H9 (cell line): ENCODE measurements around the gene APC. TPM values are rescaled to one million over a fixed set of nuclear protein-coding genes. Genes with fewer than 3 reads are reported as not detected.

Experiments
- DNase-seq: peaks from one replicate; pipeline ENCODE4 v3.0.0-alpha.2; 2017
- H2AFZ ChIP-seq: one replicate; pipeline ENCODE4 v1.6.1; 2013; ENCODE audit warnings: mild to moderate bottlenecking, low read length, control low read depth, moderate library complexity
- H2AK5ac ChIP-seq: 2 replicates; pipeline ENCODE4 v1.6.1; 2013; ENCODE audit warnings: low read length, control low read depth, mixed read lengths; ENCODE audit not compliant: insufficient read length
- H2BK120ac ChIP-seq: one replicate; pipeline ENCODE4 v1.6.1; 2013; ENCODE audit warnings: low read depth, mild to moderate bottlenecking, low read length, control low read depth, inconsistent platforms; ENCODE audit not compliant: poor library complexity, severe bottlenecking
- H2BK12ac ChIP-seq: 2 replicates; pipeline ENCODE4 v1.6.1; 2013; ENCODE audit warnings: low read length, control low read depth, mixed read lengths, low read depth; ENCODE audit not compliant: insufficient read length
- H2BK15ac ChIP-seq: 2 replicates; pipeline ENCODE4 v1.6.1; 2013; ENCODE audit warnings: low read depth, low read length, control low read depth
- H2BK20ac ChIP-seq: one replicate; pipeline ENCODE4 v1.6.1; 2013; ENCODE audit warnings: low read depth, mild to moderate bottlenecking, low read length, control low read depth, inconsistent platforms; ENCODE audit not compliant: poor library complexity, severe bottlenecking
- H2BK5ac ChIP-seq: 2 replicates; pipeline ENCODE4 v1.6.1; 2013; ENCODE audit warnings: low read length, control low read depth, mixed read lengths; ENCODE audit not compliant: insufficient read length
- H3K14ac ChIP-seq: 2 replicates; pipeline ENCODE4 v1.6.1; 2013; ENCODE audit warnings: low read length, control low read depth; ENCODE audit not compliant: insufficient read depth
- H3K18ac ChIP-seq: 2 replicates; pipeline ENCODE4 v1.6.1; 2013; ENCODE audit warnings: low read depth, mild to moderate bottlenecking, mixed read lengths, low read length, control low read depth; ENCODE audit not compliant: insufficient read length
- H3K23ac ChIP-seq: 2 replicates; pipeline ENCODE4 v1.6.1; 2013; ENCODE audit warnings: low read length, control low read depth, mixed read lengths, low read depth; ENCODE audit not compliant: insufficient read length
- H3K23me2 ChIP-seq: 2 replicates; pipeline ENCODE4 v1.6.1; 2013; ENCODE audit warnings: low read depth, mild to moderate bottlenecking, mixed read lengths, low read length, control low read depth; ENCODE audit not compliant: insufficient read length, poor library complexity, severe bottlenecking
- H3K27ac ChIP-seq: 2 replicates; pipeline ENCODE4 v1.5.1; 2013; ENCODE audit warnings: low read length, control low read depth, mixed read lengths, low read depth; ENCODE audit not compliant: insufficient read length
- H3K27me3 ChIP-seq: 2 replicates; pipeline ENCODE4 v1.6.1; 2013; ENCODE audit warnings: low read length, control low read depth, inconsistent platforms; ENCODE audit not compliant: insufficient read depth
- H3K4ac ChIP-seq: 2 replicates; pipeline ENCODE4 v1.6.1; 2013; ENCODE audit warnings: low read depth, mild to moderate bottlenecking, control low read depth, inconsistent platforms, low read length, moderate library complexity
- H3K4me1 ChIP-seq: 2 replicates; pipeline ENCODE4 v1.6.1; 2013; ENCODE audit warnings: low read length, control low read depth, inconsistent platforms; ENCODE audit not compliant: insufficient read depth
- H3K4me2 ChIP-seq: 2 replicates; pipeline ENCODE4 v1.6.1; 2013; ENCODE audit warnings: low read length, control low read depth, mixed read lengths; ENCODE audit not compliant: insufficient read length, insufficient read depth
- H3K56ac ChIP-seq: 2 replicates; pipeline ENCODE4 v1.6.1; 2013; ENCODE audit warnings: low read depth, mild to moderate bottlenecking, mixed read lengths, low read length, control low read depth; ENCODE audit not compliant: insufficient read length
- H3K79me1 ChIP-seq: 2 replicates; pipeline ENCODE4 v1.6.1; 2013; ENCODE audit warnings: low read depth, mild to moderate bottlenecking, moderate library complexity, low read length, control low read depth, inconsistent platforms; ENCODE audit not compliant: insufficient read depth, poor library complexity, severe bottlenecking
- H3K79me2 ChIP-seq: 2 replicates; pipeline ENCODE4 v1.6.1; 2013; ENCODE audit warnings: low read length, control low read depth, inconsistent platforms; ENCODE audit not compliant: insufficient read depth
- H3K9ac ChIP-seq: 2 replicates; pipeline ENCODE4 v1.6.1; 2013; ENCODE audit warnings: low read length, control low read depth, mixed read lengths; ENCODE audit not compliant: insufficient read length; ENCODE audit errors: extremely low read depth
- H3K9me3 ChIP-seq: one replicate; pipeline ENCODE4 v1.6.1; 2013; ENCODE audit warnings: low read depth, low read length, inconsistent platforms; ENCODE audit not compliant: control insufficient read depth
- H3T11ph ChIP-seq: one replicate; pipeline ENCODE4 v1.6.1; 2013; ENCODE audit warnings: mild to moderate bottlenecking, low read length, control low read depth, inconsistent platforms
- H4K20me1 ChIP-seq: one replicate; pipeline ENCODE4 v1.6.1; 2013; ENCODE audit not compliant: control insufficient read depth, insufficient read length, insufficient read depth
- H4K5ac ChIP-seq: 2 replicates; pipeline ENCODE4 v1.6.1; 2013; ENCODE audit warnings: low read depth, mild to moderate bottlenecking, mixed read lengths, low read length, control low read depth; ENCODE audit not compliant: insufficient read length
- H4K8ac ChIP-seq: replicated peaks from 2 replicates; pipeline ENCODE4 v1.6.1; 2013; ENCODE audit warnings: low read length, control low read depth, mixed read lengths, low read depth; ENCODE audit not compliant: insufficient read length
- H4K91ac ChIP-seq: 2 replicates; pipeline ENCODE4 v1.6.1; 2013; ENCODE audit warnings: low read depth, mild to moderate bottlenecking, moderate library complexity, mixed read lengths, low read length, control low read depth; ENCODE audit not compliant: insufficient read length
- H3K27ac Mint-ChIP-seq, 3 experiments: 2 replicates in 2 of 3; 3 replicates in 1 of 3; pipeline ENCODE4 v1.8.0; 2020 to 2021; ENCODE audit warnings: mixed read lengths in 3 of 3, mild to moderate bottlenecking in 1 of 3, moderate library complexity in 1 of 3
- H3K27me3 Mint-ChIP-seq: 2 replicates; pipeline ENCODE4 v1.8.0; 2021; ENCODE audit warnings: low read depth, mild to moderate bottlenecking, moderate library complexity, mixed read lengths
- H3K36me3 Mint-ChIP-seq, 3 experiments: 2 replicates in 2 of 3; 3 replicates in 1 of 3; pipeline ENCODE4 v1.8.0; 2020 to 2021; ENCODE audit warnings: low read depth in 3 of 3, mixed read lengths in 3 of 3; ENCODE audit not compliant: insufficient read depth in 1 of 3
- H3K4me1 Mint-ChIP-seq, 2 experiments: 2 replicates each; pipeline ENCODE4 v1.8.0; 2020; ENCODE audit warnings: mixed read lengths in 2 of 2
- H3K4me3 Mint-ChIP-seq, 2 experiments: 2 replicates in 1 of 2; 3 replicates in 1 of 2; pipeline ENCODE4 v1.8.0; 2020 to 2021; ENCODE audit warnings: mild to moderate bottlenecking in 2 of 2, mixed read lengths in 2 of 2, moderate library complexity in 1 of 2
- H3K9me3 Mint-ChIP-seq, 2 experiments: 2 replicates in 1 of 2; 3 replicates in 1 of 2; pipeline ENCODE4 v1.8.0; 2020; ENCODE audit warnings: mild to moderate bottlenecking in 2 of 2, mixed read lengths in 2 of 2, moderate library complexity in 1 of 2
- WGBS: extraction: QIAGEN DNeasy Blood & Tissue Kit; methylation state at CpG from one replicate; pipeline ENCODE4 v1.1.7; 2013; ENCODE audit warnings: missing lambda C conversion rate, low lambda C conversion rate, mixed read lengths; ENCODE audit not compliant: insufficient read length; ENCODE audit errors: extremely low coverage; 5-methylcytosine and 5-hydroxymethylcytosine counted together
- total RNA-seq: library from RNA; stranded (reverse); gene quantifications from 2 replicates; pipeline ENCODE4 v1.2.1, GENCODE V29; 2021
- TF ChIP-seq, protein P1 (sequence below): fragments of 200-600 bp; sonication (generic); conservative IDR thresholded peaks from 3 replicates; pipeline ENCODE4 v1.8.0; 2021; ENCODE audit warnings: antibody characterized with exemption, mild to moderate bottlenecking

Gene APC
- total RNA-seq, 1 experiment from 2014 or later: 29.3 TPM

DNA sequence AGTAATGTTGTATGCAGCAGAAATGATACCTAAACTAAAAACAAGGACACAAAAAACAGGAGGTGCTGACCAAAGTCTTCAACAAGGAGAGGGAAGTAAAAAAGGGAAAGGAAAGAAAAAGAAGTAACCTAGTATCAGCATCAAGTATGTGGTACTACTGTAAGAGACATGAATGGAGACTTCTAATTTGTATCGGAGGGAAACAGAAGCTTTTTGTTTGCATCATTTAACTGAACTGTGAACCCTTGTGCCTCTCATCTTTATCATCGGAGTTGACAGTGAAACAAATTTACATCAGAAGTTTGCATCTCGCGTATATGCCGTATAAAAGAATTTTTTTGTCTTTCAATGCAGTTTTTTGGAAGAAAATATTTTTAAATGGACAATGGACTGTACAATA lies 129.7 kb downstream of the APC start:
- Mint-ChIP-seq H3K36me3 (peaks cover 41 to 81% (median 62%) of the 10 kb centered on the region in 3 experiments; a peak in 6 of 7 replicates), H3K27me3 (no peaks in the 10 kb centered on the region), H3K4me1 (peaks cover 7% of the 10 kb centered on the region in 2 experiments), H3K9me3 (no peaks in the 10 kb centered on the region), H3K27ac (no peak overlapping the region), H3K4me3 (no peak overlapping the region)
- H3T11ph ChIP-seq: no peak overlapping the region
- TF ChIP-seq, protein P1, sequence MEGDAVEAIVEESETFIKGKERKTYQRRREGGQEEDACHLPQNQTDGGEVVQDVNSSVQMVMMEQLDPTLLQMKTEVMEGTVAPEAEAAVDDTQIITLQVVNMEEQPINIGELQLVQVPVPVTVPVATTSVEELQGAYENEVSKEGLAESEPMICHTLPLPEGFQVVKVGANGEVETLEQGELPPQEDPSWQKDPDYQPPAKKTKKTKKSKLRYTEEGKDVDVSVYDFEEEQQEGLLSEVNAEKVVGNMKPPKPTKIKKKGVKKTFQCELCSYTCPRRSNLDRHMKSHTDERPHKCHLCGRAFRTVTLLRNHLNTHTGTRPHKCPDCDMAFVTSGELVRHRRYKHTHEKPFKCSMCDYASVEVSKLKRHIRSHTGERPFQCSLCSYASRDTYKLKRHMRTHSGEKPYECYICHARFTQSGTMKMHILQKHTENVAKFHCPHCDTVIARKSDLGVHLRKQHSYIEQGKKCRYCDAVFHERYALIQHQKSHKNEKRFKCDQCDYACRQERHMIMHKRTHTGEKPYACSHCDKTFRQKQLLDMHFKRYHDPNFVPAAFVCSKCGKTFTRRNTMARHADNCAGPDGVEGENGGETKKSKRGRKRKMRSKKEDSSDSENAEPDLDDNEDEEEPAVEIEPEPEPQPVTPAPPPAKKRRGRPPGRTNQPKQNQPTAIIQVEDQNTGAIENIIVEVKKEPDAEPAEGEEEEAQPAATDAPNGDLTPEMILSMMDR: no peak
- H3K4ac ChIP-seq: no peak overlapping the region
- no peak overlapping the region for H2BK5ac ChIP-seq
- no peak overlapping the region for H4K91ac ChIP-seq
- no peak overlapping the region for H2BK20ac ChIP-seq
- H3K79me1 ChIP-seq: peaks cover 3% of the 10 kb centered on the region
- no peak overlapping the region for H2BK120ac ChIP-seq
- no peak overlapping the region for H2AFZ ChIP-seq
- H3K4me2 ChIP-seq: no peak overlapping the region
- no peaks in the 10 kb centered on the region for H3K4me1 ChIP-seq
- no CpG with 5 or more reads among the region's 5 CpGs for WGBS
- no peak overlapping the region for H3K23ac ChIP-seq
- H3K56ac ChIP-seq: no peak overlapping the region
- H4K5ac ChIP-seq: no peak overlapping the region
- H3K14ac ChIP-seq: no peak overlapping the region
- no peak overlapping the region for H3K27ac ChIP-seq
- H3K79me2 ChIP-seq: peaks cover 8% of the 10 kb centered on the region; the same call in 1 of the 2 replicates
- H3K18ac ChIP-seq: no peak overlapping the region
- no peaks in the 10 kb centered on the region for H3K9me3 ChIP-seq
- H2AK5ac ChIP-seq: no peak overlapping the region
- H2BK12ac ChIP-seq: no peak overlapping the region
- H3K23me2 ChIP-seq: no peaks in the 10 kb centered on the region
- H4K8ac ChIP-seq: no peak overlapping the region
- H3K27me3 ChIP-seq: no peaks in the 10 kb centered on the region
- no peaks in the 10 kb centered on the region for H4K20me1 ChIP-seq
- H2BK15ac ChIP-seq: no peak overlapping the region
- no peak for DNase-seq
- no peak overlapping the region for H3K9ac ChIP-seq
